Measurements from ENCODE around the gene RUFY3.

RUFY3 gene

GRCh38 chr4:70704215-70704930 is 17.4 kb upstream of the RUFY3 start:
- Histone ChIP-seq H2AFZ (ENCODE audit: low read length) (peak overlapping the region; percentile 79), H3K27me3 (replicated peaks; ENCODE audit: insufficient read depth, low read length) (no peaks in the 10 kb centered on the region), H3K4me1 (ENCODE audit: low read length) (peaks cover 10% of the 10 kb centered on the region; the same call in 1 of the 2 replicates), H3F3A (ENCODE audit: insufficient read depth, low read length) (peaks cover 23% of the 10 kb centered on the region), H3K9me2 (replicated peaks; ENCODE audit: insufficient read depth, low read length) (no peaks in the 10 kb centered on the region), H3K9me3 (replicated peaks; ENCODE audit: insufficient read depth, low read length) (no peaks in the 10 kb centered on the region), H3K4me3 (ENCODE audit: low read length) (peak overlapping the region; percentile 75), H3K4me2 (ENCODE audit: low read depth, low read length) (peak overlapping the region; percentile 77), H3K9ac (ENCODE audit: low read length) (peak overlapping the region; percentile 62; the same call in 1 of the 2 replicates), H4K20me1 (ENCODE audit: insufficient read depth, low read length) (no peaks in the 10 kb centered on the region), H3K79me2 (ENCODE audit: low read length) (peaks cover 42% of the 10 kb centered on the region), H3K27ac (ENCODE audit: low read length) (peak overlapping the region; percentile 55; the same call in 1 of the 2 replicates), H3K36me3 (replicated peaks; ENCODE audit: insufficient read depth, low read length) (no peaks in the 10 kb centered on the region)
- TF ChIP-seq EZH2phosphoT487 (IDR thresholded peaks at IDR 0.05; ENCODE audit: low read length) (no peak), CTCF (IDR thresholded peaks at IDR 0.05; ENCODE audit: low read length) (peak; percentile 33; the same call in 1 of the 2 replicates)
- peak; percentile 82 for DNase-seq

- TF ChIP-seq EZH2phosphoT487 (IDR thresholded peaks at IDR 0.05; ENCODE audit: low read length) (no peak), CTCF (IDR thresholded peaks at IDR 0.05; ENCODE audit: low read length) (no peak), EZH2 (optimal IDR thresholded peaks at IDR 0.05; ENCODE audit: low read depth, low read length) (no peak)
- Histone ChIP-seq H3K27me3 (replicated peaks; ENCODE audit: insufficient read depth, low read length) (no peaks in the 10 kb centered on the region), H3K79me2 (ENCODE audit: low read length) (peaks cover 47% of the 10 kb centered on the region), H3F3A (ENCODE audit: insufficient read depth, low read length) (peaks cover 23% of the 10 kb centered on the region), H3K36me3 (replicated peaks; ENCODE audit: insufficient read depth, low read length) (no peaks in the 10 kb centered on the region), H3K4me2 (ENCODE audit: low read depth, low read length) (peak overlapping the region; percentile 79; the same call in 1 of the 2 replicates), H2AFZ (ENCODE audit: low read length) (peak overlapping the region; percentile 75), H3K9ac (ENCODE audit: low read length) (peak overlapping the region; percentile 62), H3K4me1 (ENCODE audit: low read length) (peaks cover 10% of the 10 kb centered on the region; the same call in 1 of the 2 replicates), H3K9me2 (replicated peaks; ENCODE audit: insufficient read depth, low read length) (no peaks in the 10 kb centered on the region), H3K4me3 (ENCODE audit: low read length) (peak overlapping the region; percentile 75), H3K9me3 (replicated peaks; ENCODE audit: insufficient read depth, low read length) (no peaks in the 10 kb centered on the region), H3K27ac (ENCODE audit: low read length) (peak overlapping the region; percentile 65; the same call in 1 of the 2 replicates), H4K20me1 (ENCODE audit: insufficient read depth, low read length) (no peaks in the 10 kb centered on the region)
- DNase-seq: no peak
Measured at GRCh38 chr4:70704931-70705182, 16.9 kb upstream of the RUFY3 start.

- H2AFZ ChIP-seq (ENCODE audit: low read length): peak overlapping the region; percentile 75
Measured at GRCh38 chr4:70705183-70706043, 16.4 kb upstream of the RUFY3 start.

More at GRCh38 chr4:70705183-70706043, 16.4 kb upstream of the RUFY3 start:
- Histone ChIP-seq H3K9me2 (replicated peaks; ENCODE audit: insufficient read depth, low read length) (no peaks in the 10 kb centered on the region), H3K27ac (ENCODE audit: low read length) (peak overlapping the region; percentile 65; the same call in 1 of the 2 replicates), H3K9me3 (replicated peaks; ENCODE audit: insufficient read depth, low read length) (no peaks in the 10 kb centered on the region), H3K4me3 (ENCODE audit: low read length) (peak overlapping the region; percentile 75), H3K36me3 (replicated peaks; ENCODE audit: insufficient read depth, low read length) (no peaks in the 10 kb centered on the region), H3K79me2 (ENCODE audit: low read length) (peaks cover 52% of the 10 kb centered on the region), H3K9ac (ENCODE audit: low read length) (peak overlapping the region; percentile 62), H3F3A (ENCODE audit: insufficient read depth, low read length) (peaks cover 23% of the 10 kb centered on the region), H4K20me1 (ENCODE audit: insufficient read depth, low read length) (no peaks in the 10 kb centered on the region), H3K4me1 (ENCODE audit: low read length) (peaks cover 10% of the 10 kb centered on the region; the same call in 1 of the 2 replicates), H3K4me2 (ENCODE audit: low read depth, low read length) (peak overlapping the region; percentile 79), H3K27me3 (replicated peaks; ENCODE audit: insufficient read depth, low read length) (no peaks in the 10 kb centered on the region)
- TF ChIP-seq EZH2 (optimal IDR thresholded peaks at IDR 0.05; ENCODE audit: low read depth, low read length) (no peak), CTCF (IDR thresholded peaks at IDR 0.05; ENCODE audit: low read length) (no peak), EZH2phosphoT487 (IDR thresholded peaks at IDR 0.05; ENCODE audit: low read length) (no peak)
- DNase-seq: peak; percentile 73
